ENCODE results near the gene TMEM181.

Gene TMEM181

GRCh38 chr6:158514991-158515390, 44.9 kb upstream of the TMEM181 start:
- Histone ChIP-seq H3F3A (ENCODE audit: insufficient read depth, low read length) (no peaks in the 10 kb centered on the region), H3K9me2 (replicated peaks; ENCODE audit: insufficient read depth, low read length) (no peaks in the 10 kb centered on the region), H3K36me3 (replicated peaks; ENCODE audit: insufficient read depth, low read length) (no peaks in the 10 kb centered on the region), H4K20me1 (ENCODE audit: insufficient read depth, low read length) (no peaks in the 10 kb centered on the region), H3K9me3 (replicated peaks; ENCODE audit: insufficient read depth, low read length) (no peaks in the 10 kb centered on the region), H3K9ac (ENCODE audit: low read length) (no peak overlapping the region), H3K4me2 (ENCODE audit: low read depth, low read length) (no peak overlapping the region), H3K27ac (ENCODE audit: low read length) (no peak overlapping the region), H3K4me3 (ENCODE audit: low read length) (no peak overlapping the region), H2AFZ (ENCODE audit: low read length) (no peak overlapping the region), H3K79me2 (ENCODE audit: low read length) (no peaks in the 10 kb centered on the region), H3K27me3 (replicated peaks; ENCODE audit: insufficient read depth, low read length) (no peaks in the 10 kb centered on the region), H3K4me1 (ENCODE audit: low read length) (no peaks in the 10 kb centered on the region)
- no peak for TF ChIP-seq CTCF (IDR thresholded peaks at IDR 0.05; ENCODE audit: low read length)
- no peak for TF ChIP-seq EZH2 (optimal IDR thresholded peaks at IDR 0.05; ENCODE audit: low read depth, low read length)
- TF ChIP-seq EZH2phosphoT487 (IDR thresholded peaks at IDR 0.05; ENCODE audit: low read length), result no peak
- no peak for DNase-seq

- Histone ChIP-seq H3F3A (ENCODE audit: insufficient read depth, low read length) (no peaks in the 10 kb centered on the region), H3K9me3 (replicated peaks; ENCODE audit: insufficient read depth, low read length) (no peaks in the 10 kb centered on the region), H2AFZ (ENCODE audit: low read length) (no peak overlapping the region), H3K27ac (ENCODE audit: low read length) (no peak overlapping the region), H3K9ac (ENCODE audit: low read length) (no peak overlapping the region), H3K4me2 (ENCODE audit: low read depth, low read length) (no peak overlapping the region), H3K36me3 (replicated peaks; ENCODE audit: insufficient read depth, low read length) (no peaks in the 10 kb centered on the region), H3K4me1 (ENCODE audit: low read length) (no peaks in the 10 kb centered on the region), H3K27me3 (replicated peaks; ENCODE audit: insufficient read depth, low read length) (no peaks in the 10 kb centered on the region), H4K20me1 (ENCODE audit: insufficient read depth, low read length) (no peaks in the 10 kb centered on the region), H3K79me2 (ENCODE audit: low read length) (no peaks in the 10 kb centered on the region), H3K4me3 (ENCODE audit: low read length) (no peak overlapping the region), H3K9me2 (replicated peaks; ENCODE audit: insufficient read depth, low read length) (no peaks in the 10 kb centered on the region)
- TF ChIP-seq CTCF (IDR thresholded peaks at IDR 0.05; ENCODE audit: low read length) (no peak), EZH2phosphoT487 (IDR thresholded peaks at IDR 0.05; ENCODE audit: low read length) (no peak), EZH2 (optimal IDR thresholded peaks at IDR 0.05; ENCODE audit: low read depth, low read length) (no peak)
- DNase-seq, result no peak
Measured at GRCh38 chr6:158516098-158516497, 43.8 kb upstream of the TMEM181 start.

- H4K20me1 ChIP-seq (ENCODE audit: insufficient read depth, low read length), result no peaks in the 10 kb centered on the region
- no peaks in the 10 kb centered on the region for H3F3A ChIP-seq (ENCODE audit: insufficient read depth, low read length)
- no peaks in the 10 kb centered on the region for H3K4me1 ChIP-seq (ENCODE audit: low read length)
- DNase-seq, result no peak
- H2AFZ ChIP-seq (ENCODE audit: low read length), result no peak overlapping the region
- no peaks in the 10 kb centered on the region for H3K9me3 ChIP-seq (replicated peaks; ENCODE audit: insufficient read depth, low read length)
- no peaks in the 10 kb centered on the region for H3K27me3 ChIP-seq (replicated peaks; ENCODE audit: insufficient read depth, low read length)
- H3K79me2 ChIP-seq (ENCODE audit: low read length), result no peaks in the 10 kb centered on the region
- no peak overlapping the region for H3K4me3 ChIP-seq (ENCODE audit: low read length)
- no peak overlapping the region for H3K4me2 ChIP-seq (ENCODE audit: low read depth, low read length)
- H3K36me3 ChIP-seq (replicated peaks; ENCODE audit: insufficient read depth, low read length), result no peaks in the 10 kb centered on the region
- no peak for TF ChIP-seq EZH2 (optimal IDR thresholded peaks at IDR 0.05; ENCODE audit: low read depth, low read length)
- TF ChIP-seq CTCF (IDR thresholded peaks at IDR 0.05; ENCODE audit: low read length), result no peak
- TF ChIP-seq EZH2phosphoT487 (IDR thresholded peaks at IDR 0.05; ENCODE audit: low read length), result no peak
- no peak overlapping the region for H3K27ac ChIP-seq (ENCODE audit: low read length)
- H3K9me2 ChIP-seq (replicated peaks; ENCODE audit: insufficient read depth, low read length), result no peaks in the 10 kb centered on the region
- no peak overlapping the region for H3K9ac ChIP-seq (ENCODE audit: low read length)
Measured at GRCh38 chr6:158517038-158517437, 42.9 kb upstream of the TMEM181 start.

Data from MM.1S (cell line).